ENCODE results near the gene LMO2.

LMO2 gene

DNA sequence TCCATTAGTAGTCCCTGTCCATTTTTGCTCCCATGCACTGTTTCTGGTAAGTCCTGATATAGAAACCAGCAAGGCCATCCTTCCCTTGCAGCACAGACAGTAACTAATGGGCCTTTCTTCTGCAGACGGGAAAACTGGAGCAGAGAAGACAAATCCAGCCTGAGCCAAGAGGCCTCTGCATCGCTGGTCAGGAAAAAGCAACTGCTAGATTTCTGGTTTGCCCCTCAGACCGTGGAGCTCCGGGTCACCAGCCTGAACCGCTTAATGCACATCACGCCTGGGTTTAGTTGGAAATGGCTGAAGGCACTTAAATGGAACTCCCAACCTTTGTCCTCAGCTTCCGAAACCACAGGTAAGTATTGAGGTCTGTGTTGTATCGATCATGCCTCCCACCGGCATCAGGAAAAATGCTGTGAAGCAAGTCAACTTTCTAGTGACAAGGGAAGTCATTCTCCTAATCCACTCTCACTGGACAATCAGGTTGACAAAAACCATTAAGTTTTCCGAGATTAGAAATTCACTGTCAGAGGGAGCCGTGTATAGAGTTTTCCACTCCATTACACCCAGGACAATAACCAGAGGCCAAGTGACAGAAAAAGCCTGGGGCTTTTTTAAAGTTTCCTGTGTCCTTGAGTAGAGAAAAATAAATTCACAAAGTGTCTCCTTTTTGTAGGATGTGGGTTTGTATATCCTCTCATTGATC, 14.8 kb upstream of the LMO2 start:
- no peaks in the 10 kb centered on the region for H3K36me3 ChIP-seq
- H3K27ac ChIP-seq, result peak overlapping the region; percentile 13
- no peak overlapping the region for H3K4me3 ChIP-seq (ENCODE audit: low read depth, low read length)
- H3K9me3 ChIP-seq (ENCODE audit: severe bottlenecking), result peaks cover 2% of the 10 kb centered on the region
- H3K27me3 ChIP-seq (ENCODE audit: insufficient read depth, low read depth, severe bottlenecking), result no peaks in the 10 kb centered on the region
- TF ChIP-seq, protein P1, sequence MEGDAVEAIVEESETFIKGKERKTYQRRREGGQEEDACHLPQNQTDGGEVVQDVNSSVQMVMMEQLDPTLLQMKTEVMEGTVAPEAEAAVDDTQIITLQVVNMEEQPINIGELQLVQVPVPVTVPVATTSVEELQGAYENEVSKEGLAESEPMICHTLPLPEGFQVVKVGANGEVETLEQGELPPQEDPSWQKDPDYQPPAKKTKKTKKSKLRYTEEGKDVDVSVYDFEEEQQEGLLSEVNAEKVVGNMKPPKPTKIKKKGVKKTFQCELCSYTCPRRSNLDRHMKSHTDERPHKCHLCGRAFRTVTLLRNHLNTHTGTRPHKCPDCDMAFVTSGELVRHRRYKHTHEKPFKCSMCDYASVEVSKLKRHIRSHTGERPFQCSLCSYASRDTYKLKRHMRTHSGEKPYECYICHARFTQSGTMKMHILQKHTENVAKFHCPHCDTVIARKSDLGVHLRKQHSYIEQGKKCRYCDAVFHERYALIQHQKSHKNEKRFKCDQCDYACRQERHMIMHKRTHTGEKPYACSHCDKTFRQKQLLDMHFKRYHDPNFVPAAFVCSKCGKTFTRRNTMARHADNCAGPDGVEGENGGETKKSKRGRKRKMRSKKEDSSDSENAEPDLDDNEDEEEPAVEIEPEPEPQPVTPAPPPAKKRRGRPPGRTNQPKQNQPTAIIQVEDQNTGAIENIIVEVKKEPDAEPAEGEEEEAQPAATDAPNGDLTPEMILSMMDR (IDR thresholded peaks at IDR 0.05; ENCODE audit: low read depth, low read length), result no peak
- no peak for DNase-seq

GRCh38 chr11:33904102-33904501, 12.2 kb upstream of the LMO2 start:
- Histone ChIP-seq H3K36me3 (no peaks in the 10 kb centered on the region), H3K27me3 (ENCODE audit: insufficient read depth, low read depth, severe bottlenecking) (no peaks in the 10 kb centered on the region), H3K27ac (no peak overlapping the region), H3K4me3 (ENCODE audit: low read depth, low read length) (no peak overlapping the region), H3K9me3 (ENCODE audit: severe bottlenecking) (peaks cover 2% of the 10 kb centered on the region)
- DNase-seq, result no peak
- TF ChIP-seq, protein P1 (IDR thresholded peaks at IDR 0.05; ENCODE audit: low read depth, low read length), result no peak

DNA sequence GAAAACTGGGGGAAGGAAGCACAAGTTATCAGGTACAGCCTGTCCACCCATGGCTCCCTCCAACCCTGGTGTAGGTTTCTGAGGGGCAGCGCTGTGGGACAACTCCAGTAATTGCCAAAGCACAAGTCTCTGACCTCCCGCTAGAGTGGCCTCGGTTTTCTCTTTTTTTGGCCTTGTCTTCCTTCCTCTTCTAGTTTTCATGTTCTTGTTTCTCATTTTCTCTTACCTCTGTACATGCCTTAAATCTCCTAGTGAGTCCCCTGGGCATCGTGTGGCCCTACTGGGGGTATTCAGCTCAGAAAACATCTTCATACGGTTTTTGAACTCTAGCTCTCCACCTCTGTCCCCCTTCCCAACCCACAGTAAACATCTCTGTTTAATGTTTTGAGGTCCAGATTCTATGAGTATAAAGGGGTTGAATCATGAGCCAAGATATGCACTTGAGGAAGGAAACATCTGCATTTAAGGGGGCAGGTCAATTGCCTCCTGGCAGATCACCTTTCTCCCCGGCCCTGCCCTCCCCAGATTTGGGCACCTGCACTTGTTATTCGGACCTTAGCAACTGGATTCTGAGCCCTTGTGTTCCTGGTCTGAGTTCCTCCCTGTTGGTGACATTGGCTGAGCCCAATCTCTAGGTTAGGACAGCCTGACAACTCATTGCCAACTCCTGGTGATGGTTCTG, 8.4 kb upstream of the LMO2 start:
- TF ChIP-seq, protein P1 (IDR thresholded peaks at IDR 0.05; ENCODE audit: low read depth, low read length), result no peak
- Histone ChIP-seq H3K36me3 (no peaks in the 10 kb centered on the region), H3K27ac (no peak overlapping the region), H3K4me3 (ENCODE audit: low read depth, low read length) (no peak overlapping the region), H3K27me3 (ENCODE audit: insufficient read depth, low read depth, severe bottlenecking) (no peaks in the 10 kb centered on the region), H3K9me3 (ENCODE audit: severe bottlenecking) (peaks cover 2% of the 10 kb centered on the region)
- DNase-seq, result no peak

DNA sequence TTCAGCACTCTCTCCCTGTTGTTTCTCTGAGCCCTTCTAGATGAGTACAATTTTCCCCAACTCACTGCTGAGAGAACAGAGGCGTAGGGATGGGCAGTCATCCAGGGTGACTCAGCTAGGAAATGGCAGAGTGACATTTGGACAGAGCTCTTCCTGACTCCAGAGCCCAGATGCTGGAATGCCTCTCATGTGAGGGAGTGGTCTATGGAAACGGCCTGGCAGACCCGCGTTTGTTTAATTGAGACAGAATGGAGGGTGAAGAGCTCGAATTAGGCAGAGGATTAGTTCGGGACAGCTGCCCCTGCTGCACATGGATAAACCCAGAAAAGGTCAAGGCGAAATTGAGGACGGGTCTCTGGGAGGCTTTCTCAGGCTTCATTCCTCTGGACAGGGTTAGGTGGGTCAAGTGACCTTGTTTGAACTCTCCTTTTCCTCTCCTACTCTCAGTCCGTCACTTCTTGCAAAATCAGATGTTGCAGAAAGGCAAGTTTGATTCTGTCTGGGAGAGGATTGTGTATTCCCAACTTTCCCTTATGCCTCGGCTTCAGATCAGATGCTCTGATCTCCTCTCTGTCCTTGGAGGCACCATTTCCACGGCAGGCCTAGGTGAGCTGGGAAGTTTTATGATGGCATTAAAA, 7.6 kb upstream of the LMO2 start:
- Histone ChIP-seq H3K27me3 (ENCODE audit: insufficient read depth, low read depth, severe bottlenecking) (no peaks in the 10 kb centered on the region), H3K4me3 (ENCODE audit: low read depth, low read length) (no peak overlapping the region), H3K36me3 (no peaks in the 10 kb centered on the region), H3K27ac (peak overlapping the region; percentile 32), H3K9me3 (ENCODE audit: severe bottlenecking) (no peaks in the 10 kb centered on the region)
- DNase-seq, result peak; percentile 68
- TF ChIP-seq, protein P1 (IDR thresholded peaks at IDR 0.05; ENCODE audit: low read depth, low read length), result no peak

DNA sequence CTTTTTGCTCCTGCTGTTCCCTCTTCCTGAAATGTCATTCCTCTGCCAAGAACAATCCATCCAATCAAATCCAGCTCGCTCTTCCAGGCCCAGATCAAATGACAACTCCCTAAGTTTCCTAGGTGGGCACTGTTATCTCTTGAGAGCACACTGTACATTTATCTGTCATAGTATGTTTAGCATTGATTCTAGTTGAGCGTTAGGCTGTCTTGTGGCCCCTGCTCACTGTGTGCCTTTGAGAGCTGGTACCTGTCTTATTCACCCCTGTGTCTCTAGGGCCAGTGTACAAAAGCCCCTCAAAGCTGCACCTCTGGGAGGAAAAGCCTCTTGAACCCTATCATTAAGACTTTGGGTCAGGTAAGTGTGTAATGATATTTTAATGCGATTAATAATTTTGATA, 7.1 kb upstream of the LMO2 start:
- H3K27me3 ChIP-seq (ENCODE audit: insufficient read depth, low read depth, severe bottlenecking), result no peaks in the 10 kb centered on the region
- TF ChIP-seq, protein P1 (IDR thresholded peaks at IDR 0.05; ENCODE audit: low read depth, low read length), result no peak
- H3K27ac ChIP-seq, result peak overlapping the region; percentile 32
- no peaks in the 10 kb centered on the region for H3K36me3 ChIP-seq
- DNase-seq, result no peak
- H3K4me3 ChIP-seq (ENCODE audit: low read depth, low read length), result no peak overlapping the region
- no peaks in the 10 kb centered on the region for H3K9me3 ChIP-seq (ENCODE audit: severe bottlenecking)
